Measurements from ENCODE around the gene PLLP. TPM values are rescaled to one million over a fixed set of nuclear protein-coding genes. Genes with fewer than 3 reads are reported as not detected.

PLLP gene
- total and polyA plus RNA-seq, 2 experiments from 2014 or later, result 1.3 to 6.1 TPM

- TF ChIP-seq ZNF462 (CRISPR knock-in tag; IDR thresholded peaks at IDR 0.05) (no peak), ZNF114 (CRISPR knock-in tag; IDR thresholded peaks at IDR 0.05) (no peak), STAT1 (IDR thresholded peaks at IDR 0.05; ENCODE audit: unreplicated experiment) (no peak), CREB1 (CRISPR knock-in tag; IDR thresholded peaks at IDR 0.05; ENCODE audit: low read depth) (no peak), EZH2 (IDR thresholded peaks at IDR 0.05; ENCODE audit: low read depth, unreplicated experiment) (no peak), JUNB (IDR thresholded peaks at IDR 0.05; ENCODE audit: unreplicated experiment) (no peak), EZH2phosphoT487 (IDR thresholded peaks at IDR 0.05; ENCODE audit: unreplicated experiment) (no peak), REST (IDR thresholded peaks at IDR 0.05; ENCODE audit: unreplicated experiment) (no peak), ZNF331 (CRISPR knock-in tag; IDR thresholded peaks at IDR 0.05; ENCODE audit: low read depth) (no peak), POLR2AphosphoS5 (IDR thresholded peaks at IDR 0.05; ENCODE audit: low read depth) (no peak), CTCF (conservative IDR thresholded peaks at IDR 0.05; ENCODE audit: low read depth in 2 of 2) (no peak)
- TF ChIP-seq, protein P1, sequence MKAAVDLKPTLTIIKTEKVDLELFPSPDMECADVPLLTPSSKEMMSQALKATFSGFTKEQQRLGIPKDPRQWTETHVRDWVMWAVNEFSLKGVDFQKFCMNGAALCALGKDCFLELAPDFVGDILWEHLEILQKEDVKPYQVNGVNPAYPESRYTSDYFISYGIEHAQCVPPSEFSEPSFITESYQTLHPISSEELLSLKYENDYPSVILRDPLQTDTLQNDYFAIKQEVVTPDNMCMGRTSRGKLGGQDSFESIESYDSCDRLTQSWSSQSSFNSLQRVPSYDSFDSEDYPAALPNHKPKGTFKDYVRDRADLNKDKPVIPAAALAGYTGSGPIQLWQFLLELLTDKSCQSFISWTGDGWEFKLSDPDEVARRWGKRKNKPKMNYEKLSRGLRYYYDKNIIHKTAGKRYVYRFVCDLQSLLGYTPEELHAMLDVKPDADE (IDR thresholded peaks at IDR 0.05), result no peak
- Mint-ChIP-seq H3K4me1 (no peaks in the 10 kb centered on the region), H3K9me3 (no peaks in the 10 kb centered on the region), H3K4me3 (no peak overlapping the region), H3K36me3 (ENCODE audit: low read depth) (peaks cover 60% of the 10 kb centered on the region), H3K27ac (no peak overlapping the region), H3K27me3 (ENCODE audit: insufficient read depth, low read depth, poor library complexity) (no peaks in the 10 kb centered on the region)
- Histone ChIP-seq H3K79me2 (replicated peaks; ENCODE audit: insufficient read depth) (no peaks in the 10 kb centered on the region), H3K36me3 (ENCODE audit: insufficient read depth) (peaks cover 23% of the 10 kb centered on the region), H2AFZ (no peak overlapping the region), H4K20me1 (replicated peaks; ENCODE audit: insufficient read depth) (no peaks in the 10 kb centered on the region; the same call in 1 of the 2 replicates), H3K4me3 (no peak overlapping the region), H3K9me2 (ENCODE audit: insufficient read depth) (no peaks in the 10 kb centered on the region), H3F3A (replicated peaks; ENCODE audit: low read depth) (no peaks in the 10 kb centered on the region), H3K4me2 (no peak overlapping the region), H3K27ac (ENCODE audit: low read depth) (no peak overlapping the region), H3K27me3 (ENCODE audit: insufficient read depth) (no peaks in the 10 kb centered on the region), H3K4me1 (ENCODE audit: insufficient read depth) (no peaks in the 10 kb centered on the region)
- no peak for DNase-seq (ENCODE audit: low spot score)
- ATAC-seq, result no peak
Observed at GRCh38 chr16:57213462-57213861, 71.0 kb downstream of the PLLP start.

Data from GM23338 (cell line).